Muscle layer of duodenum (tissue), 2 donors: Measurements from ENCODE around the gene XPO6.

Experiments used
- H3K27ac ChIP-seq: one replicate; pipeline ENCODE4 v1.7.0; 2013; ENCODE audit warnings: mild to moderate bottlenecking, low read length
- H3K27me3 ChIP-seq: one replicate; pipeline ENCODE4 v1.7.0; 2013; ENCODE audit warnings: low read depth, mild to moderate bottlenecking, control low read depth, low read length
- H3K36me3 ChIP-seq, 2 donors: one replicate each; pipeline ENCODE4 v1.7.0; 2013; ENCODE audit warnings: low read length in 2 of 2, control low read depth in 1 of 2, mild to moderate bottlenecking in 1 of 2; ENCODE audit not compliant: insufficient read depth in 2 of 2, control insufficient read depth in 1 of 2
- H3K4me1 ChIP-seq, 2 donors: one replicate each; pipeline ENCODE4 v1.7.0; 2013; ENCODE audit warnings: low read length in 2 of 2, mild to moderate bottlenecking in 2 of 2, control low read depth in 1 of 2, moderate library complexity in 1 of 2; ENCODE audit not compliant: insufficient read depth in 2 of 2, control insufficient read depth in 1 of 2
- H3K4me3 ChIP-seq, 2 donors: one replicate each; pipeline ENCODE4 v1.7.0; 2013; ENCODE audit warnings: low read length in 2 of 2, low read depth in 1 of 2, mild to moderate bottlenecking in 1 of 2
- H3K9me3 ChIP-seq, 2 donors: one replicate each; pipeline ENCODE4 v1.7.0; 2013; ENCODE audit warnings: low read length in 2 of 2, control low read depth in 1 of 2, mild to moderate bottlenecking in 1 of 2; ENCODE audit not compliant: control insufficient read depth in 1 of 2
- donor health status: healthy.

XPO6 gene

DNA sequence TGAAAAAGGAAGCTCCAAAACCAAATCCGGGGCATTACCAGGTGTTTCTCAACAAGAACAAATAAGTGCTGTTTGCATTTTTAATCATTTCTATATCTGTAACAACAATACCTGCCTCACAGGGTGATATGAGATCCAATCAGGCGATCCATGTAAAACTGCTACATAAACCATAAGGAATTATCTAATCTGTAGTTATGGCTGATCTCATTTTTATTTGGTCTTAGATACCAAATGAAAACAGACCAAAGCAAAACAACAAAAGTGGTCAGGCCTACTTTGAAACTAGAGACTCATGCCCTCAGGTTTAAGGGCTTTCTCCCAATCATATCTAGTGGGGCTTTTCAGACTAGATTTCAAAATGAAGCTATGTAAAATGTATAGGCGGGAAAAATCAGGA lies 28.3 kb downstream of the XPO6 start:
- Histone ChIP-seq H3K9me3 (no peaks in the 10 kb centered on the region), H3K27ac (no peak overlapping the region), H3K4me3 (no peak overlapping the region), H3K36me3 (no peaks in the 10 kb centered on the region), H3K4me1 (peaks cover 24 to 27% of the 10 kb centered on the region in 2 donors), H3K27me3 (no peaks in the 10 kb centered on the region)

DNA sequence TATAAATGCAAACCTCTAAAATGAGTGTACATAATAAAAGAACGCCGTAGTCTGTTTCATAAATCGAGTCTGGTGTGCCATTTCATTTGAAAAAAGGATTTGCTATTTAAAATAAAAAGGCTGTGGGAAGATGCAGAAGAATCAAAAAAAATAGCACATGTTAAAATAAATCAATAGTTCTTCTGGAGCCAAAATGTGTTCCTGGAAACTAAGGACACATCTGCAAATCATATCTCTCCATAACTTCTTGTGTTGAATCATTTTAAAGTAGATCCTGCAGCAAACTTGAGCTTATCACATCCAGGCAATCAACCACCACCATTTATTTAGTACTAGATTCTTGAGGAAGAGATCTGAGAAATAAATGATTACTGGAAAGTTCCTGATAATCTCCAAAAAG lies 29.0 kb downstream of the XPO6 start:
- peaks cover 24 to 27% of the 10 kb centered on the region in 2 donors for H3K4me1 ChIP-seq
- H3K27me3 ChIP-seq: no peaks in the 10 kb centered on the region
- H3K4me3 ChIP-seq: no peak overlapping the region
- H3K9me3 ChIP-seq: no peaks in the 10 kb centered on the region
- peaks cover 0 to 3% of the 10 kb centered on the region in 2 donors for H3K36me3 ChIP-seq
- no peak overlapping the region for H3K27ac ChIP-seq

DNA sequence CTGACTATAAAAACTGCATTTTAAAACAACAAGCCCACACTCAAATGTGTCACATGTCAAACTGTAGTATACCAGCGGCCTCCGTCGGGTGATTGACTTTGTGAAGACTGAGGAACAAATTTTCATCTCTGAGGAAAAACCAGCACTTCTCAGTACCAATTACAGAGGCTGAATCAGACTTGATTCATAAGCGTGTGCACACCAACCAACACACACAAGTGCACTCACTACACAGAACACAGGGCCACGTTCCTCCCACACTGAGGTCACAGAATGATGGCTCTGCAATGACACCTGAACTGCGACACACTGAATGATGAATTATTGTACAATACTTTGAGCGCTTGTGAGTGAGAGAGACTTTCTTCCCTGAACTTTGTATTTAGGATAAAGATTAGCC lies 29.6 kb downstream of the XPO6 start:
- Histone ChIP-seq H3K9me3 (no peaks in the 10 kb centered on the region), H3K36me3 (peaks cover 0 to 5% of the 10 kb centered on the region in 2 donors), H3K27me3 (no peaks in the 10 kb centered on the region), H3K4me3 (no peak overlapping the region), H3K27ac (peak overlapping the region; percentile 56), H3K4me1 (peaks cover 24 to 27% of the 10 kb centered on the region in 2 donors)

DNA sequence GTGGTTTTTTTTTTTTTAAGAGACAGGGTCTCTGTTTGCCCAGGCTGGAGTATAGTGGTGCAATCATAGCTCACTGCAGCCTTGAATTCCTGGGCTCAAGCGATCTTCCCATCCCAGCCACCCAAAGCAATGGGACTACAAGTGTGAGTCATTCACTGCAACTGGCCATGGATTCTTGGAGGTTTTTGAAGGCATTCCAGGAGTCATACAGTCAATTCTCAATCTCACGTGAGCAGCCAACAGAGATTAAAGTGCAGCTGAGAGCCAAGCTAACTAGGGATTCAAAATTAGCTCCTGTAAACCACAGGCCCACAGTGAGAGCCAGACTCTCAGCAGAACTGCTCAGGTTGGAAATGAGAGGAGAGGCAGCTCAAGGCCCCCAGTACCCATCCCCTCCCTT lies 30.2 kb downstream of the XPO6 start:
- no peaks in the 10 kb centered on the region for H3K27me3 ChIP-seq
- peaks cover 0 to 10% of the 10 kb centered on the region in 2 donors for H3K36me3 ChIP-seq
- H3K27ac ChIP-seq: peak overlapping the region; percentile 56
- H3K4me3 ChIP-seq: no peak overlapping the region
- no peaks in the 10 kb centered on the region for H3K9me3 ChIP-seq
- peaks cover 24 to 27% of the 10 kb centered on the region in 2 donors for H3K4me1 ChIP-seq

DNA sequence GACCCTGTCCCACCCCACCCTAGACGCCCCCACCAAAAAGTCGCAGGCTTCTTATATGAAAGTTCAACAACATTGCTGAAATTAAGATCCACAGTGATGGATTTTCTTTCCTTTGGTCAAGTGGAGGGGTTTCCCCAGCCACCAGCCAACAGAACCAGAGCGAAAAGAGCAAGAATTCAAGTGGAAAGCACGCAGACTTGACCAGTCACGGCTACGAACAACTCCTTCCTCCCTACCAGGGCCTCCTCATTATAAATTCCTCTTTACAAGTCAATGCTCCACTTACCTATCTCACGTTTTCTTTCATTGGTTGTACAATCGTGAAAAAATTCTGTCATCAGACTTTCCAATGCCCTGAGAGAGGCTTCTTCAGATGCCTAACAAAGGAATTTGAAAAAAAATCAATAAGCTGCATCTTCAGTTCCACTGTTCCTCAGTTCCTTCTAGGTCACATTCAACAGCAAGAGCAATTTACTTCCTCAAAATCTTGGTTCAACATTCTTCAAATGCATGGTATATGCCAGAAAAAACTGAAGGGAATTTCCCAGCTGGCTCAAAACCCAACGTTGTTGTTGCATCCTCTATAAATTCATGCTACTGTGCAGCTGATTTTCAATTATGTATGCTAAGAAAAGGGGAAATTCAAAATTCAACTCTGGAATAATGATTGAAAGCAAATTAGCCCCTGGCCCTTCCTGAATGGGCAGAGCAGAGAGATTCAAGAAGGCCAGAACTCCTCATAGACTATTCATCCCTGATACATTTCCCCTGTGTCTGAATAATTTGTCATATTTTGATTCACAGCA lies 30.9 kb downstream of the XPO6 start:
- H3K4me1 ChIP-seq: peaks cover 22 to 27% of the 10 kb centered on the region in 2 donors
- H3K9me3 ChIP-seq: no peaks in the 10 kb centered on the region
- H3K27me3 ChIP-seq: no peaks in the 10 kb centered on the region
- no peak overlapping the region for H3K4me3 ChIP-seq
- H3K36me3 ChIP-seq: peaks cover 0 to 12% of the 10 kb centered on the region in 2 donors
- H3K27ac ChIP-seq: no peak overlapping the region

DNA sequence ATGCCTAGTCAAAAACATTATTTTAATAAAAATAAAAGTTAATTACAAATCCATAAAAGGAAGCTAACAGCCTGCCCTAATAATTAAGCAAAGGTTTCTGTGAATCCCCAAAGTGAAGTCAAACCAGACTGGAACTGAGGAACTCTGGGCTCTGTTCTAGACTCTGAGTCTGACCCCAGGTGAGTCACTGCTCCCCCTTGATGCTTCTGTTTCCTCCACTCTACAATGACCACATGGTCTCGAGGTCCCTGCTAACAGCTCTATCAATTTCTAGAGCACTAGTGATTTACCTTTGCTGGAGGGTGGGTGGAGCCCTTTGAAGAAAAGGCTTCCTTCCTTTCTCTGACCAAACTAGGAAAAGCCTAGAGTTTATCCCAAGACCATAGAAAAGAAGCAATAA lies 32.4 kb downstream of the XPO6 start:
- Histone ChIP-seq H3K36me3 (peaks cover 11 to 24% of the 10 kb centered on the region in 2 donors), H3K4me1 (peaks cover 19 to 24% of the 10 kb centered on the region in 2 donors), H3K27ac (no peak overlapping the region), H3K4me3 (no peak overlapping the region), H3K27me3 (no peaks in the 10 kb centered on the region), H3K9me3 (no peaks in the 10 kb centered on the region)

DNA sequence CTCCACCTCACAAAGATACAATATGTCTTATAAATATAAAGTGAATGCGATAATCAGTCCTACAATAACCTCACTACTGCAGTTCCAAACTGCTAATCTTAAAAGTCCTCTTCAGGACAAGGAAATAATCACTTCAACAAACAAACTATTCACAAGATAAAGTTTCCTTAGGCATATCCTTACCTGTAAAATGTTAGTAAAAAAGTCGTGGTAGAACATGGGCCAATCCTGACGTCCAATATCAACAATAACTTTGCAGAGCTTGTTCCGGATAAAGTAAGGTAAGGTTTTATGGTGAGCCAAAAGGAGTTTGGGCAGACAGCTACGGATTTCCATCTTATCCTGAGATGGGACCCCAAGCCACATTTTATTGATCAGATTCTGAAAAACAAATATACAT lies 36.0 kb downstream of the XPO6 start:
- peaks cover 0 to under 1% of the 10 kb centered on the region in 2 donors for H3K4me1 ChIP-seq
- H3K27ac ChIP-seq: no peak overlapping the region
- no peak overlapping the region for H3K4me3 ChIP-seq
- no peaks in the 10 kb centered on the region for H3K27me3 ChIP-seq
- no peaks in the 10 kb centered on the region for H3K9me3 ChIP-seq
- H3K36me3 ChIP-seq: peaks cover 16 to 48% of the 10 kb centered on the region in 2 donors

DNA sequence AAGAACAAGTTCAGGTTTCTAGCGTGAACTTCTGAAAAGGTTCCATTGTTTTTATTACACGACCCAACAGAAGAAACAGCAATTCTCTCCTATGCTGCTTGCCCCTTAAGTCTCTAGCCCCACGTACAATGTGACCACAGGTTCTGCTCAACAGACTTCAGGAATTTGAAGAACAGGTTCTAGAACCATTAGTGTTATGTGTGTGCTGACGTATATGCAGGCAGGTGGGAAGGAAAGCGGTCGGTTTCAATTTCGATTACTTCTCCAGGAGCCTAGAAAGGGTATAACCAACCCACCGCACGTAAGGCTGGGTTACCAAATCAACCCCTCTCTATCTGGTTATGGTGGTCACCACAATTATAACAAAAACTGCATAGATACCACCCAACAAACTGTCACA lies 39.4 kb downstream of the XPO6 start:
- H3K4me3 ChIP-seq: no peak overlapping the region
- H3K27me3 ChIP-seq: no peaks in the 10 kb centered on the region
- H3K36me3 ChIP-seq: peaks cover 38 to 57% of the 10 kb centered on the region in 2 donors
- H3K4me1 ChIP-seq: no peaks in the 10 kb centered on the region
- H3K9me3 ChIP-seq: no peaks in the 10 kb centered on the region
- H3K27ac ChIP-seq: no peak overlapping the region

DNA sequence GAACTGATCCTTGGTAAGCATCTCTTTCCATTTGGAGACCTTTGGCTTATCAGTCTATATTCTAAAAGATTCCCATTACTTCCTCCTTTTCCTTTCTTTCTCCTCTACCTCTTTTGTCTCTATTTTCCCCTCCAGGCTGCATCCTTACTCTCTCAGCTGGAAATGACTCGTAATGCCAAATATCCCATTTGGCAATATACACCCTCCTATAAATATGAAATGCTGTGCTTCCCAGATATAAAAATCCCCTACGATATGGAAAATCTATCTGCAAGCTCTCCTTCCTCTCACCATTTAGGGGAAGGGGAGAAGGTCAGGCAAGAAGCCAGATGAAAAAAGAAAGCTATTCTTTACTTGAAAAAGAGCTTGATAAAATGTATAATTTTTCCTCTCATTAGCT lies 39.9 kb downstream of the XPO6 start:
- H3K27ac ChIP-seq: no peak overlapping the region
- H3K4me3 ChIP-seq: no peak overlapping the region
- H3K36me3 ChIP-seq: peaks cover 43 to 58% of the 10 kb centered on the region in 2 donors
- no peaks in the 10 kb centered on the region for H3K9me3 ChIP-seq
- H3K27me3 ChIP-seq: no peaks in the 10 kb centered on the region
- H3K4me1 ChIP-seq: no peaks in the 10 kb centered on the region

DNA sequence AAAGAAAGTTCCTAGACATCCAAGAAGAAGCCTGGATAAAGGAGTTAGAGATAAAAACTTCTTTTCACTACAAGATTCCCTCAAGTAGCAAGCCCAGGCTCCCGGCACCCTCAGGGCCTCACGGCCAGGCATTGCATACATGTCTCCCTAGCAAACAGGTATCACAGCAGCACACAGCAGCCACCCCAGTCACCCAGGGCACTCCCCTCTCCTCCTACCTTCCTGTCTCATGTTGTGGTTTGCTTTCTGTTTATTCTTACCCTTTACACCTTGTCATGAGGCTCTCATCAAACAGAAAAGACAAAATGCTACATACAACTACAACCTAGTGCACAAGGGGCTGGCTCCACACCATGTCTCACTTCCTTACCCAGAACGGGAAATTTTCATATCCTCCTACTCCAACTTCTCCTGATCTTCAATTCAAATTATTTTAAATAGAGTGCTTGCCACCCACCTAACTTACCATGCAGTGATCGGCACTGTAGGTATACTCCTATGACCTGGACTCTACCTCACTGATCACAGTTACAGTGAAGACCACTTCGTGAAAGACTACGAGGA lies 42.7 kb downstream of the XPO6 start:
- peaks cover 44 to 51% of the 10 kb centered on the region in 2 donors for H3K36me3 ChIP-seq
- no peaks in the 10 kb centered on the region for H3K27me3 ChIP-seq
- peaks cover 0 to 1% of the 10 kb centered on the region in 2 donors for H3K4me1 ChIP-seq
- no peak overlapping the region for H3K27ac ChIP-seq
- H3K9me3 ChIP-seq: no peaks in the 10 kb centered on the region
- H3K4me3 ChIP-seq: no peak overlapping the region

DNA sequence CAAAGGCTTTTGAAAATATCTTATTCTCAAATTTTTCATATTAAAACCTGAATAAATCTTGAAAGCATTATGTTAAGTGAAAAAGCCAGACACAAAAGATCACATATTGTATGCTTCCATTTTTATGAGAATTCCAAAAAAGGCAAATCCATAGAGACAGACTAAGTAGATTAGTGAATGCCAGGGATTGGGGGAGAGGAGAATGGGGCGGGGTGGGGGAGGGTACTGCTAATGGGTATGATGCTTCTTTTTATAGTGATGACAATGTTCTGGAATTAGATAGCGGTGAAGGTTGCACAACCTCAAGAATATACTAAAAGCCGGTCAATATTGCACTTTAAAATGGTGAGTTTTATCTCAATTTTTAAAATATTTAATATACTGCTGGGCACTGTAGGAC lies 44.0 kb downstream of the XPO6 start:
- Histone ChIP-seq H3K27ac (no peak overlapping the region), H3K4me3 (no peak overlapping the region), H3K36me3 (peaks cover 36 to 47% of the 10 kb centered on the region in 2 donors), H3K4me1 (peaks cover 0 to 4% of the 10 kb centered on the region in 2 donors), H3K27me3 (no peaks in the 10 kb centered on the region), H3K9me3 (no peaks in the 10 kb centered on the region)
